ENCODE results near the gene DEAF1. TPM values are rescaled to one million over a fixed set of nuclear protein-coding genes. Genes with fewer than 3 reads are reported as not detected.

The DEAF1 gene
- total and polyA plus RNA-seq, 9 of the 15 experiments (the other 6 are each of a cell fraction or from before 2014, with no cell fraction given), result 2.0 to 69.1 (median 26.8) TPM

DNA sequence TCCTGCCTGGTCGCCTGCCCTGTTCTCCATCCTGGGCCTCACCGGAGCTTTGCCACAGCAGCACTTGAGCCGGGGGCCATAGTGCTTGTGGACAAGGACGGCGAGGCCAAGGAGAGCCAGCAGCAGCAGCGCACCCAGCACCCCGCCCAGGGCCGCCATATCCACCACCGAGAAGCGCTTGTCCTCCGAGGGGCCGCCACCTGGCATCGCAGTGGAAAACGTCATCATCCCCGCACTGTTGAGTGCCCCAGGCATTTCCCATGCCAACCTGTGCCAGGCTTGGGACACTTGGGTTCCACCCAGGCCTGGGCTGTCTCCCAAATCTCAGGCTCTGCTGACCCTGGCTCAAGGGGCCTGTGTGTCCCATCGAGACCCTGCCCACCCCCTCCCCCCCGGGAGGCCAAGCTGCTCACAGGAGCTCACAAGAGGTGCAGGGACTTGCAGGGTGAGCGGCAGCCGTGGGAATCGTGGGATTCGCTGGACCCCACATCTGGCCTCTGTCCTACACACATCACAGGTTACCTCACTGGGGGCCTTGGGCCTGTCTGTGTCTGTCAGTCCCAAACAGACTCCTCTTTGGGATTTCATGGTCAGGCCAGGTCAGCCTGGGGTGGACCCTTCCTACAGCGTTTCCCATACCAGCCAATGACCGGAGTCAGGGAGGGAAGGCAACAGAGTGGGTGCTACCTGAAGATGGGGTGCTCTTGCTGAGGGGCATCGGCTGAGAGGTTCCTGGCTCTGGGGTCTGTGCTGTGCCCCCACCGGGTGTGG is 76.9 kb downstream of the DEAF1 start:
- WGBS (ENCODE audit: insufficient coverage, low coverage, missing lambda C conversion rate), result 98% methylated on average over 15 of the region's 25 CpGs
- CTCF ChIA-PET (ENCODE audit: low intra/inter-chr PET ratio), result no interaction called here

DNA sequence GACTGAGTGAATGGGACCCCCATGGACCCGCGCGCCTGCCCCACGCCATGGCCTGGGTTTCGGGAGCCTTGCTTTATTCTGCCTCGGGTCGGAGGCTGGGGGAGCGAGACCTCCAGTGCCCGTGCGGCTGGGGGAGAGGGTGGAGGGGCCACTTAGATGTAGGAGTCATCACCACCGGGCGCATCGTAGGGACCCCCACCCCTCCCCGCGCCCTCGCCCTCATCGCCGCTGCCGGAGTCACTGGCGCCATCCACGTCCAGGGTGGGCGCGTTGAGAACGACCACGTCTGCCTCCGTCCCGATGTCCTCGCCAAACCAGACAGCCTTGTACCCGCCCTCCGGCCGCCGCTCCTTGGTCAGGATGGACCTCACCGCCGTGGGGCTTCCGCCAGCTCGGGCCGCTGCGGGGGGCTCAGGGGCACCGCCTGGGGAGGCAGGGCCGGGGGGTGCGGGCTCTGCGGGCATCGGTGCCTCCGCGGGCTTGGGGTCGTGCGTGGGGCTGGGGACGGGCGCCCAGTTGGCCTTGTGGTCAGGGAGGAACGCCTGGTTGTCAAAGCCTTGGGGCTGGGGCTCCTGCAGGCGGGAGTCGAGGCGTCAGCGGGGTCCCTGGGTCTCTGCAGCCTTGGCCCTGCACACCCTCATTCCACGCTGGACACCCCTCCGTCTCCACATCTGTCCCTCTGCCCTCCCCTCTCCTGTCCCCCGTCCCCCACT is 77.7 kb downstream of the DEAF1 start:
- Histone ChIP-seq H4K20me1 (replicated peaks; ENCODE audit: control insufficient read depth, insufficient read depth, low read length) (peaks cover 10% of the 10 kb centered on the region; the same call in 1 of the 2 replicates), H3K9ac (ENCODE audit: insufficient read depth in 1 of 2, low read depth in 2 of 2, low read length in 2 of 2) (no peak overlapping the region), H2AFZ (ENCODE audit: low read depth, low read length) (no peak overlapping the region), H3K9me3 (replicated peaks; ENCODE audit: control insufficient read depth, insufficient read depth, low read depth, low read length) (no peaks in the 10 kb centered on the region), H3K79me2 (ENCODE audit: control insufficient read depth, insufficient read depth, low read length) (peaks cover 9% of the 10 kb centered on the region; the same call in 1 of the 3 replicates), H3K4me1 (replicated peaks in 1 of 2; ENCODE audit: control insufficient read depth in 2 of 2, insufficient read depth in 2 of 2, low read length in 2 of 2) (peaks cover 8 to 83% of the 10 kb centered on the region in 2 experiments), H3K9me1 (ENCODE audit: control insufficient read depth, insufficient read depth, low read length) (peaks cover 6% of the 10 kb centered on the region), H3K36me3 (ENCODE audit: control insufficient read depth, insufficient read depth, low read length) (peaks cover 64% of the 10 kb centered on the region; the same call in 2 of the 3 replicates), H3K27ac (ENCODE audit: extremely low read depth, low read depth, low read length) (no peak overlapping the region), H3K27me3 (ENCODE audit: control insufficient read depth in 2 of 2, insufficient read depth in 2 of 2, low read length in 2 of 2) (no peaks in the 10 kb centered on the region), H3K4me3 (no peak overlapping the region), H3K4me2 (ENCODE audit: insufficient read depth, low read length) (no peak overlapping the region)
- intact Hi-C loops (cut with micrococcal nuclease) (loop anchor here (10.0 kb wide), 1 partner anchor 63 kb away; no protein-coding TSS in a partner anchor), in situ Hi-C loops (cut with MboI) (no loop called here)
- ATAC-seq (no peak), FAIRE-seq (no peak), DNase-seq (ENCODE audit: extremely low read depth in 1 of 4, low spot score in 3 of 4) (no peak)
- BruUV-seq (replicated peaks), result no TSS peak
- ChIA-PET POLR2A (interaction anchor here (0.7 kb wide), 1 partner anchor 194 kb away, joined by 3 read pairs; no protein-coding TSS in a partner anchor), CTCF (ENCODE audit: low intra/inter-chr PET ratio) (no interaction called here)
- WGBS (ENCODE audit: insufficient coverage, low coverage, missing lambda C conversion rate), result 92% methylated on average over 5 of the region's 57 CpGs
- TF ChIP-seq, protein P1, sequence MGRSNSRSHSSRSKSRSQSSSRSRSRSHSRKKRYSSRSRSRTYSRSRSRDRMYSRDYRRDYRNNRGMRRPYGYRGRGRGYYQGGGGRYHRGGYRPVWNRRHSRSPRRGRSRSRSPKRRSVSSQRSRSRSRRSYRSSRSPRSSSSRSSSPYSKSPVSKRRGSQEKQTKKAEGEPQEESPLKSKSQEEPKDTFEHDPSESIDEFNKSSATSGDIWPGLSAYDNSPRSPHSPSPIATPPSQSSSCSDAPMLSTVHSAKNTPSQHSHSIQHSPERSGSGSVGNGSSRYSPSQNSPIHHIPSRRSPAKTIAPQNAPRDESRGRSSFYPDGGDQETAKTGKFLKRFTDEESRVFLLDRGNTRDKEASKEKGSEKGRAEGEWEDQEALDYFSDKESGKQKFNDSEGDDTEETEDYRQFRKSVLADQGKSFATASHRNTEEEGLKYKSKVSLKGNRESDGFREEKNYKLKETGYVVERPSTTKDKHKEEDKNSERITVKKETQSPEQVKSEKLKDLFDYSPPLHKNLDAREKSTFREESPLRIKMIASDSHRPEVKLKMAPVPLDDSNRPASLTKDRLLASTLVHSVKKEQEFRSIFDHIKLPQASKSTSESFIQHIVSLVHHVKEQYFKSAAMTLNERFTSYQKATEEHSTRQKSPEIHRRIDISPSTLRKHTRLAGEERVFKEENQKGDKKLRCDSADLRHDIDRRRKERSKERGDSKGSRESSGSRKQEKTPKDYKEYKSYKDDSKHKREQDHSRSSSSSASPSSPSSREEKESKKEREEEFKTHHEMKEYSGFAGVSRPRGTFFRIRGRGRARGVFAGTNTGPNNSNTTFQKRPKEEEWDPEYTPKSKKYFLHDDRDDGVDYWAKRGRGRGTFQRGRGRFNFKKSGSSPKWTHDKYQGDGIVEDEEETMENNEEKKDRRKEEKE (IDR thresholded peaks at IDR 0.05; ENCODE audit: borderline replicate concordance in 1 of 2, control insufficient read depth in 1 of 2, low read depth in 2 of 2, low read length in 1 of 2), result no peak
- TF ChIP-seq POLR2G (IDR thresholded peaks at IDR 0.05; ENCODE audit: low read depth, low read length) (peak; percentile 12), ATF7 (IDR thresholded peaks at IDR 0.05) (no peak), HNRNPK (IDR thresholded peaks at IDR 0.05; ENCODE audit: low read depth, low read length, poor library complexity, severe bottlenecking) (no peak), PCBP1 (IDR thresholded peaks at IDR 0.05; ENCODE audit: low read depth, low read length, poor library complexity, severe bottlenecking) (peak; percentile 58), CHCHD3 (CRISPR knock-in tag; IDR thresholded peaks at IDR 0.05) (no peak), ZNF785 (CRISPR knock-in tag; IDR thresholded peaks at IDR 0.05) (no peak)

More for the DNA sequence above, 76.9 kb downstream of the DEAF1 start:
- peak overlapping the region in 1 of 2 experiments; percentile 21; a peak in 2 of 4 replicates for H3K9ac ChIP-seq (ENCODE audit: insufficient read depth in 1 of 2, low read depth in 2 of 2, low read length in 2 of 2)
- peaks cover 9% of the 10 kb centered on the region; the same call in 1 of the 3 replicates for H3K79me2 ChIP-seq (ENCODE audit: control insufficient read depth, insufficient read depth, low read length)
- no peak for TF ChIP-seq NCOA2 (IDR thresholded peaks at IDR 0.05; ENCODE audit: partially characterized antibody in 2 of 2)
- no peak for TF ChIP-seq TCF7L2 (IDR thresholded peaks at IDR 0.05; ENCODE audit: low read depth, low read length)
- no peak for TF ChIP-seq ARID2 (IDR thresholded peaks at IDR 0.05)
- peak; percentile 10; the same call in 1 of the 2 replicates for TF ChIP-seq POLR2G (IDR thresholded peaks at IDR 0.05; ENCODE audit: low read depth, low read length)
- H3K4me1 ChIP-seq (replicated peaks in 1 of 2; ENCODE audit: control insufficient read depth in 2 of 2, insufficient read depth in 2 of 2, low read length in 2 of 2), result peaks cover 8 to 75% of the 10 kb centered on the region in 2 experiments
- H3K9me1 ChIP-seq (ENCODE audit: control insufficient read depth, insufficient read depth, low read length), result peaks cover 6% of the 10 kb centered on the region
- no peaks in the 10 kb centered on the region for H3K27me3 ChIP-seq (ENCODE audit: control insufficient read depth in 2 of 2, insufficient read depth in 2 of 2, low read length in 2 of 2)
- peaks cover 58% of the 10 kb centered on the region; the same call in 2 of the 3 replicates for H3K36me3 ChIP-seq (ENCODE audit: control insufficient read depth, insufficient read depth, low read length)
- ATAC-seq, result no peak
- no peaks in the 10 kb centered on the region for H3K9me3 ChIP-seq (replicated peaks; ENCODE audit: control insufficient read depth, insufficient read depth, low read depth, low read length)
- BruUV-seq (replicated peaks), result no TSS peak
- H3K27ac ChIP-seq (ENCODE audit: extremely low read depth, low read depth, low read length), result no peak overlapping the region
- DNase-seq (ENCODE audit: extremely low read depth in 1 of 4, low spot score in 3 of 4), result no peak
- intact Hi-C loops (cut with micrococcal nuclease), result loop anchor here (10.0 kb wide), 1 partner anchor 63 kb away; no protein-coding TSS in a partner anchor
- H3K4me2 ChIP-seq (ENCODE audit: insufficient read depth, low read length), result no peak overlapping the region
- peaks cover 3% of the 10 kb centered on the region; the same call in 1 of the 2 replicates for H4K20me1 ChIP-seq (replicated peaks; ENCODE audit: control insufficient read depth, insufficient read depth, low read length)
- H2AFZ ChIP-seq (ENCODE audit: low read depth, low read length), result no peak overlapping the region
- FAIRE-seq, result no peak
- in situ Hi-C loops (cut with MboI), result no loop called here
- POLR2A ChIA-PET, result interaction anchor here (0.7 kb wide), 1 partner anchor 194 kb away, joined by 3 read pairs; no protein-coding TSS in a partner anchor
- no peak overlapping the region for H3K4me3 ChIP-seq
